OCI-LY7 (cell line): ENCODE measurements around the gene SMC1A.

Experiments
- EZH2phosphoT487 ChIP-seq: fragments of 200-600 bp; sonication (generic); IDR thresholded peaks from 2 replicates; pipeline ENCODE4 v1.6.1; 2018; ENCODE audit warnings: low read depth, borderline replicate concordance, mild to moderate bottlenecking, mixed run types, antibody characterized with exemption, low read length, moderate library complexity, mixed read lengths
- TF ChIP-seq, protein P1 (sequence below): fragments of 200-600 bp; sonication (generic); conservative IDR thresholded peaks from 2 replicates; pipeline ENCODE4 v1.5.1; 2014; ENCODE audit warnings: mild to moderate bottlenecking, antibody characterized with exemption, low read length, moderate library complexity, mixed read lengths

DNA sequence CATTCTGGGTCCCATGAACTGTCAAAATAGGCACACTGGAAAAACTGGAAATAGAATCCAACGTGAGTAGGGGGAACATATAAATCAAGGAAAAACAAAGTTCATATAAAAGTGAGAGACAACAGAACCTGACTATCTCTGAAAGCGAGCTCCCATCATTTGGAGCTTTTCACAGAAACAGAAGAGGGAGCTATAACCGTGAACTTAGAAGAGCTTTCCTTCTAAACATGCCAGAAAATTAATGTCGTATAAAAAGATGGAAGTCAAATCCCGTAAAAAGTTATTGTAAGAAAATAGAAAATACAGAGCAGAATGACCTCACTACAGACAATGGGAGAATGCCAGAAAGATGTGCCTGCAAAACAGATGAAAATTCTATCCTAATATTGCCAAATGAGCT lies 35.6 kb upstream of the SMC1A start:
- TF ChIP-seq, protein P1, sequence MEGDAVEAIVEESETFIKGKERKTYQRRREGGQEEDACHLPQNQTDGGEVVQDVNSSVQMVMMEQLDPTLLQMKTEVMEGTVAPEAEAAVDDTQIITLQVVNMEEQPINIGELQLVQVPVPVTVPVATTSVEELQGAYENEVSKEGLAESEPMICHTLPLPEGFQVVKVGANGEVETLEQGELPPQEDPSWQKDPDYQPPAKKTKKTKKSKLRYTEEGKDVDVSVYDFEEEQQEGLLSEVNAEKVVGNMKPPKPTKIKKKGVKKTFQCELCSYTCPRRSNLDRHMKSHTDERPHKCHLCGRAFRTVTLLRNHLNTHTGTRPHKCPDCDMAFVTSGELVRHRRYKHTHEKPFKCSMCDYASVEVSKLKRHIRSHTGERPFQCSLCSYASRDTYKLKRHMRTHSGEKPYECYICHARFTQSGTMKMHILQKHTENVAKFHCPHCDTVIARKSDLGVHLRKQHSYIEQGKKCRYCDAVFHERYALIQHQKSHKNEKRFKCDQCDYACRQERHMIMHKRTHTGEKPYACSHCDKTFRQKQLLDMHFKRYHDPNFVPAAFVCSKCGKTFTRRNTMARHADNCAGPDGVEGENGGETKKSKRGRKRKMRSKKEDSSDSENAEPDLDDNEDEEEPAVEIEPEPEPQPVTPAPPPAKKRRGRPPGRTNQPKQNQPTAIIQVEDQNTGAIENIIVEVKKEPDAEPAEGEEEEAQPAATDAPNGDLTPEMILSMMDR: no peak
- no peak for TF ChIP-seq EZH2phosphoT487
